NCI-H774 (cell line): Measurements from ENCODE around the gene ABCG4.
A peak's percentile ranks its signal among the peaks of the same experiment; 100 is the strongest.
"Not testable (repeated sequence)": the region's sequence is repeated elsewhere in the genome, so short reads cannot be mapped to it uniquely, and the experiment has no call there.

Experiments used
- DNase-seq: peaks from one replicate; lab custom pipeline; 2025; lab: John Stamatoyannopoulos, UW

ABCG4 gene

GRCh38 chr11:119184399-119184798, 35.5 kb downstream of the ABCG4 start:
- not testable (repeated sequence) for DNase-seq

- no peak for DNase-seq
These were observed 37.3 kb downstream of the ABCG4 start for GRCh38 chr11:119185981-119186634.

- no peak for DNase-seq
These were observed 38.5 kb downstream of the ABCG4 start for GRCh38 chr11:119187123-119187892.

- DNase-seq = no peak
These were observed 39.2 kb downstream of the ABCG4 start for GRCh38 chr11:119188067-119188466.

- DNase-seq = no peak
These were observed 40.0 kb downstream of the ABCG4 start for GRCh38 chr11:119188887-119189286.

- no peak for DNase-seq
These were observed 40.5 kb downstream of the ABCG4 start for GRCh38 chr11:119189393-119189792.

- DNase-seq = no peak
These were observed 41.7 kb downstream of the ABCG4 start for GRCh38 chr11:119190531-119190930.

GRCh38 chr11:119191265-119191664, 42.4 kb downstream of the ABCG4 start:
- not testable (repeated sequence) for DNase-seq

- no peak for DNase-seq
These were observed 43.3 kb downstream of the ABCG4 start for GRCh38 chr11:119192111-119192510.

GRCh38 chr11:119193001-119193400, 44.1 kb downstream of the ABCG4 start:
- DNase-seq = no peak

- no peak for DNase-seq
These were observed 44.8 kb downstream of the ABCG4 start for GRCh38 chr11:119193626-119194025.

GRCh38 chr11:119194811-119195440, 46.1 kb downstream of the ABCG4 start:
- no peak for DNase-seq

GRCh38 chr11:119195680-119196079, 46.8 kb downstream of the ABCG4 start:
- peak; percentile 97 for DNase-seq

- DNase-seq = peak; percentile 82
These were observed 48.1 kb downstream of the ABCG4 start for GRCh38 chr11:119196833-119197483.

- DNase-seq = no peak
These were observed 50.1 kb downstream of the ABCG4 start for GRCh38 chr11:119198925-119199324.

GRCh38 chr11:119201236-119201635, 52.4 kb downstream of the ABCG4 start:
- DNase-seq = not testable (repeated sequence)

GRCh38 chr11:119202554-119202953, 53.7 kb downstream of the ABCG4 start:
- DNase-seq = no peak

GRCh38 chr11:119204066-119204465, 55.2 kb downstream of the ABCG4 start:
- no peak for DNase-seq

GRCh38 chr11:119205080-119205479, 56.2 kb downstream of the ABCG4 start:
- no peak for DNase-seq

- peak; percentile 93 for DNase-seq
These were observed 57.0 kb downstream of the ABCG4 start, which contains the start of gene CBL for GRCh38 chr11:119205574-119206510. TSS of gene CBL (plus strand) at chr11:119206339. CDS start at chr11:119206418, 79 bp downstream.
